HepG2 (cell line): ENCODE results near the gene MCRIP2. TPM values are rescaled to one million over a fixed set of nuclear protein-coding genes. Genes with fewer than 3 reads are reported as not detected.

Experiments used
- ADNP ChIP-seq: sonication (generic); formaldehyde crosslinking; IDR thresholded peaks from 2 replicates; pipeline ENCODE4 v1.4.0; 2020; ENCODE audit warnings: missing genetic modification reagents
- FOXM1 ChIP-seq: sonication (generic); formaldehyde crosslinking; IDR thresholded peaks from 2 replicates; pipeline ENCODE4 v1.5.0; 2020; ENCODE audit warnings: missing genetic modification reagents
- HHEX ChIP-seq: IDR thresholded peaks from 2 replicates; pipeline ENCODE4 v1.6.1; 2016; ENCODE audit warnings: control low read depth
- HMG20A ChIP-seq: IDR thresholded peaks from 2 replicates; pipeline ENCODE4 v1.6.1; 2016; ENCODE audit warnings: borderline replicate concordance
- HNRNPL ChIP-seq: fragments of 200-400 bp; formaldehyde crosslinking; IDR thresholded peaks from 2 replicates; pipeline ENCODE4 v1.6.1; 2017; ENCODE audit warnings: mild to moderate bottlenecking, low read depth, low read length
- HOXA3 ChIP-seq: sonication (generic); formaldehyde crosslinking; IDR thresholded peaks from 2 replicates; pipeline ENCODE4 v1.5.0; 2020; ENCODE audit warnings: missing genetic modification reagents
- LCORL ChIP-seq, 2 experiments: fragments of 450-650 bp in 1 of 2; sonication (generic) in 1 of 2; formaldehyde crosslinking in 1 of 2; IDR thresholded peaks; 2 replicates each; pipeline versions ENCODE4 v1.5.0 to v1.6.1; 2017 to 2020; ENCODE audit warnings: antibody characterized with exemption in 1 of 2, missing genetic modification reagents in 1 of 2
- MEF2D ChIP-seq: sonication (generic); formaldehyde crosslinking; IDR thresholded peaks from 2 replicates; pipeline ENCODE4 v1.5.1; 2020; ENCODE audit warnings: mild to moderate bottlenecking, missing genetic modification reagents
- NFRKB ChIP-seq: fragments of 450-650 bp; IDR thresholded peaks from 2 replicates; pipeline ENCODE4 v1.6.1; 2017
- POGK ChIP-seq: sonication (generic); formaldehyde crosslinking; conservative IDR thresholded peaks from 2 replicates; pipeline ENCODE4 v1.8.0; 2022; ENCODE audit warnings: mild to moderate bottlenecking, moderate library complexity, missing genetic modification reagents
- POGZ ChIP-seq: sonication (generic); formaldehyde crosslinking; IDR thresholded peaks from 2 replicates; pipeline ENCODE4 v1.4.0; 2020; ENCODE audit warnings: mild to moderate bottlenecking, missing genetic modification reagents
- PTBP1 ChIP-seq: fragments of 200-400 bp; formaldehyde crosslinking; IDR thresholded peaks from 2 replicates; pipeline ENCODE4 v1.6.1; 2018; ENCODE audit warnings: low read length, low read depth; ENCODE audit not compliant: poor library complexity, severe bottlenecking
- TBP ChIP-seq: sonication (generic); formaldehyde crosslinking; IDR thresholded peaks from 2 replicates; pipeline ENCODE4 v1.5.0; 2020; ENCODE audit warnings: missing genetic modification reagents
- TBX2 ChIP-seq: sonication (generic); formaldehyde crosslinking; IDR thresholded peaks from 2 replicates; pipeline ENCODE4 v1.5.0; 2020; ENCODE audit warnings: missing genetic modification reagents, mild to moderate bottlenecking, borderline replicate concordance
- ZBTB2 ChIP-seq: sonication (generic); formaldehyde crosslinking; IDR thresholded peaks from 2 replicates; pipeline ENCODE4 v1.8.0; 2022; ENCODE audit warnings: low read depth, missing genetic modification reagents
- ZNF33B ChIP-seq: sonication (generic); formaldehyde crosslinking; IDR thresholded peaks from 2 replicates; pipeline ENCODE4 v1.5.1; 2020; ENCODE audit warnings: mild to moderate bottlenecking, missing genetic modification reagents
- ZNF513 ChIP-seq: sonication (generic); formaldehyde crosslinking; conservative IDR thresholded peaks from 2 replicates; pipeline ENCODE4 v1.5.0; 2020; ENCODE audit warnings: missing genetic modification reagents
- ZNF556 ChIP-seq: sonication (generic); formaldehyde crosslinking; IDR thresholded peaks from 2 replicates; pipeline ENCODE4 v1.4.0; 2020; ENCODE audit warnings: mild to moderate bottlenecking, missing genetic modification reagents, borderline replicate concordance
- ZNF563 ChIP-seq: sonication (generic); formaldehyde crosslinking; IDR thresholded peaks from 2 replicates; pipeline ENCODE4 v1.8.0; 2022; ENCODE audit warnings: mild to moderate bottlenecking, moderate library complexity, missing genetic modification reagents
- ZNF678 ChIP-seq: sonication (generic); formaldehyde crosslinking; IDR thresholded peaks from 2 replicates; pipeline ENCODE4 v1.4.0; 2020; ENCODE audit warnings: mild to moderate bottlenecking, missing genetic modification reagents
- ZSCAN31 ChIP-seq: sonication (generic); formaldehyde crosslinking; IDR thresholded peaks from 2 replicates; pipeline ENCODE4 v1.5.0; 2020; ENCODE audit warnings: low read depth, mild to moderate bottlenecking, missing genetic modification reagents
- polyA plus RNA-seq, 8 experiments: library from polyadenylated mRNA; depleted of rRNA in 3 of 8; stranded (reverse) in 7 of 8; unstranded in 1 of 8; fragments of >200 nt; fragmentation: Illumina TruSeq in 4 of 8; extraction: Trizol in 4 of 8; gene quantifications; 2 replicates each; pipeline versions ENCODE4 v1.2.1 to v1.2.3, GENCODE V29; 2011 to 2016; ENCODE audit warnings: low read depth in 4 of 8, missing spikeins in 1 of 8, mixed read lengths in 1 of 8; ENCODE audit not compliant: insufficient read depth in 1 of 8
- total RNA-seq, 5 experiments: library from RNA; depleted of rRNA; stranded (reverse); fragments of >200 nt; fragmentation: Illumina TruSeq; extraction: Trizol; gene quantifications; 2 replicates each; pipeline ENCODE4 v1.2.3, GENCODE V29; 2016; ENCODE audit warnings: low read depth in 1 of 5
- TF ChIP-seq, protein P1 (sequence below): IDR thresholded peaks from 2 replicates; pipeline ENCODE4 v1.4.0; 2020; ENCODE audit warnings: mild to moderate bottlenecking, missing genetic modification reagents

MCRIP2 gene
- total and polyA plus RNA-seq, 2 of the 13 experiments (the other 11 are each of a cell fraction or from before 2014, with no cell fraction given), result 39.6 to 76.7 TPM

DNA sequence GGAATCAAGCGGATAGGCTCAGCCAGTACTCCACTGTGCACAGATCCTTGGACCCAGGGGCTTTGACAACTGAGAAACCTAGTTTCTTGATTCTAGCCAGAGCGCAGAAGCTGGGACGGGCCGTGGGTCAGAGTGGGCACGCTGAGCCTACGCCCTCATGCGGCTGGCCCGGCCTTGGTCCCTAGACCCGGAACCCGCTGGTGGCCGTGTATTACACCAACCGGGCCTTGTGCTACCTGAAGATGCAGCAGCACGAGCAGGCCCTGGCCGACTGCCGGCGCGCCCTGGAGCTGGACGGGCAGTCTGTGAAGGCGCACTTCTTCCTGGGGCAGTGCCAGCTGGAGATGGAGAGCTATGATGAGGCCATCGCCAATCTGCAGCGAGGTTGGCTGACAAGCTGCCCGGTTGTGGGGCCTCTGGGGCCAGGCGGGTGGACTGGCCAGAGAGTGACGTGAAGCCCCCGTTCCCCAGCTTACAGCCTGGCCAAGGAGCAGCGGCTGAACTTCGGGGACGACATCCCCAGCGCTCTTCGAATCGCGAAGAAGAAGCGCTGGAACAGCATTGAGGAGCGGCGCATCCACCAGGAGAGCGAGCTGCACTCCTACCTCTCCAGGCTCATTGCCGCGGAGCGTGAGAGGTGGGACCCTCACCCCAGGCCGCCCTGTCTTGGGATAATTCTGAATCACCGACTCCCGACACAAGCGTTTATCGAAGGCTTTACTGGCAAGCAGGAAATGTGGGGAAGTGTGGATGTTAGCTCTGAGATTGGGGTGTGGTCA is 39.5 kb downstream of the MCRIP2 start (continued):
- no peak for TF ChIP-seq ZNF513 (CRISPR knock-in tag)
- peak; percentile 42; the same call in 1 of the 2 replicates for TF ChIP-seq TBX2 (CRISPR knock-in tag)
- TF ChIP-seq TBP, result no peak
- TF ChIP-seq PTBP1, result peak; percentile 28
- 0 out of 2 replicates have a peak, but pooled peaks have one; percentile 24 for TF ChIP-seq ZNF563 (CRISPR knock-in tag)
- no peak for TF ChIP-seq NFRKB
- TF ChIP-seq MEF2D (CRISPR knock-in tag), result no peak
- no peak for TF ChIP-seq ADNP (CRISPR knock-in tag)
- TF ChIP-seq ZNF33B (CRISPR knock-in tag), result no peak
- TF ChIP-seq POGK, result 0 out of 2 replicates have a peak, but pooled peaks have one; percentile 15
- TF ChIP-seq LCORL (IDR thresholded peaks at IDR 0.05), result no peak
- no peak for TF ChIP-seq LCORL (CRISPR knock-in tag; IDR thresholded peaks at IDR 0.05)
- TF ChIP-seq, protein P1, sequence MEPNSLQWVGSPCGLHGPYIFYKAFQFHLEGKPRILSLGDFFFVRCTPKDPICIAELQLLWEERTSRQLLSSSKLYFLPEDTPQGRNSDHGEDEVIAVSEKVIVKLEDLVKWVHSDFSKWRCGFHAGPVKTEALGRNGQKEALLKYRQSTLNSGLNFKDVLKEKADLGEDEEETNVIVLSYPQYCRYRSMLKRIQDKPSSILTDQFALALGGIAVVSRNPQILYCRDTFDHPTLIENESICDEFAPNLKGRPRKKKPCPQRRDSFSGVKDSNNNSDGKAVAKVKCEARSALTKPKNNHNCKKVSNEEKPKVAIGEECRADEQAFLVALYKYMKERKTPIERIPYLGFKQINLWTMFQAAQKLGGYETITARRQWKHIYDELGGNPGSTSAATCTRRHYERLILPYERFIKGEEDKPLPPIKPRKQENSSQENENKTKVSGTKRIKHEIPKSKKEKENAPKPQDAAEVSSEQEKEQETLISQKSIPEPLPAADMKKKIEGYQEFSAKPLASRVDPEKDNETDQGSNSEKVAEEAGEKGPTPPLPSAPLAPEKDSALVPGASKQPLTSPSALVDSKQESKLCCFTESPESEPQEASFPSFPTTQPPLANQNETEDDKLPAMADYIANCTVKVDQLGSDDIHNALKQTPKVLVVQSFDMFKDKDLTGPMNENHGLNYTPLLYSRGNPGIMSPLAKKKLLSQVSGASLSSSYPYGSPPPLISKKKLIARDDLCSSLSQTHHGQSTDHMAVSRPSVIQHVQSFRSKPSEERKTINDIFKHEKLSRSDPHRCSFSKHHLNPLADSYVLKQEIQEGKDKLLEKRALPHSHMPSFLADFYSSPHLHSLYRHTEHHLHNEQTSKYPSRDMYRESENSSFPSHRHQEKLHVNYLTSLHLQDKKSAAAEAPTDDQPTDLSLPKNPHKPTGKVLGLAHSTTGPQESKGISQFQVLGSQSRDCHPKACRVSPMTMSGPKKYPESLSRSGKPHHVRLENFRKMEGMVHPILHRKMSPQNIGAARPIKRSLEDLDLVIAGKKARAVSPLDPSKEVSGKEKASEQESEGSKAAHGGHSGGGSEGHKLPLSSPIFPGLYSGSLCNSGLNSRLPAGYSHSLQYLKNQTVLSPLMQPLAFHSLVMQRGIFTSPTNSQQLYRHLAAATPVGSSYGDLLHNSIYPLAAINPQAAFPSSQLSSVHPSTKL (CRISPR knock-in tag), result no peak
- TF ChIP-seq HMG20A (CRISPR knock-in tag), result no peak
- TF ChIP-seq HOXA3 (CRISPR knock-in tag), result peak; percentile 53; the same call in 1 of the 2 replicates
- no peak for TF ChIP-seq FOXM1 (CRISPR knock-in tag)
- TF ChIP-seq HNRNPL, result 0 out of 2 replicates have a peak, but pooled peaks have one; percentile 61
- no peak for TF ChIP-seq POGZ
- no peak for TF ChIP-seq ZBTB2 (CRISPR knock-in tag)
- no peak for TF ChIP-seq HHEX
- no peak for TF ChIP-seq ZNF678
- TF ChIP-seq ZSCAN31, result no peak
- no peak for TF ChIP-seq ZNF556 (CRISPR knock-in tag)
